Cardiac fibroblast (primary cell): ENCODE data around the gene IL5.
"Not testable (repeated sequence)": the region's sequence is repeated elsewhere in the genome, so short reads cannot be mapped to it uniquely, and the experiment has no call there.

Source experiments
- DNase-seq, 2 donors: peaks; one replicate each; pipeline versions ENCODE4 v3.0.0 to v3.0.0-alpha.2; 2010; ENCODE audit warnings: low read depth in 2 of 2
- H3K4me3 ChIP-seq, 2 donors: replicated peaks in 1 of 2; 1 replicate in 1 of 2; 2 replicates in 1 of 2; pipeline ENCODE4 v1.5.1; 2011; ENCODE audit warnings: low read depth in 2 of 2, low read length in 2 of 2, mild to moderate bottlenecking in 2 of 2, moderate library complexity in 1 of 2
- TF ChIP-seq, protein P1 (sequence below): IDR thresholded peaks from one replicate; pipeline ENCODE4 v1.5.1; 2011; ENCODE audit warnings: low read depth, mild to moderate bottlenecking, low read length, inconsistent platforms

IL5 gene

GRCh38 chr5:132528866-132529634, 14.3 kb downstream of the IL5 start:
- H3K4me3 ChIP-seq: no peak overlapping the region
- TF ChIP-seq, protein P1, sequence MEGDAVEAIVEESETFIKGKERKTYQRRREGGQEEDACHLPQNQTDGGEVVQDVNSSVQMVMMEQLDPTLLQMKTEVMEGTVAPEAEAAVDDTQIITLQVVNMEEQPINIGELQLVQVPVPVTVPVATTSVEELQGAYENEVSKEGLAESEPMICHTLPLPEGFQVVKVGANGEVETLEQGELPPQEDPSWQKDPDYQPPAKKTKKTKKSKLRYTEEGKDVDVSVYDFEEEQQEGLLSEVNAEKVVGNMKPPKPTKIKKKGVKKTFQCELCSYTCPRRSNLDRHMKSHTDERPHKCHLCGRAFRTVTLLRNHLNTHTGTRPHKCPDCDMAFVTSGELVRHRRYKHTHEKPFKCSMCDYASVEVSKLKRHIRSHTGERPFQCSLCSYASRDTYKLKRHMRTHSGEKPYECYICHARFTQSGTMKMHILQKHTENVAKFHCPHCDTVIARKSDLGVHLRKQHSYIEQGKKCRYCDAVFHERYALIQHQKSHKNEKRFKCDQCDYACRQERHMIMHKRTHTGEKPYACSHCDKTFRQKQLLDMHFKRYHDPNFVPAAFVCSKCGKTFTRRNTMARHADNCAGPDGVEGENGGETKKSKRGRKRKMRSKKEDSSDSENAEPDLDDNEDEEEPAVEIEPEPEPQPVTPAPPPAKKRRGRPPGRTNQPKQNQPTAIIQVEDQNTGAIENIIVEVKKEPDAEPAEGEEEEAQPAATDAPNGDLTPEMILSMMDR: no peak
- no peak for DNase-seq

GRCh38 chr5:132528021-132528420, 15.3 kb downstream of the IL5 start:
- no peak overlapping the region for H3K4me3 ChIP-seq
- TF ChIP-seq, protein P1: no peak
- no peak for DNase-seq

- DNase-seq: peak in 1 of 2 donors; percentile 21
- TF ChIP-seq, protein P1: no peak
Measured at GRCh38 chr5:132526974-132527564, 16.3 kb downstream of the IL5 start.

DNA sequence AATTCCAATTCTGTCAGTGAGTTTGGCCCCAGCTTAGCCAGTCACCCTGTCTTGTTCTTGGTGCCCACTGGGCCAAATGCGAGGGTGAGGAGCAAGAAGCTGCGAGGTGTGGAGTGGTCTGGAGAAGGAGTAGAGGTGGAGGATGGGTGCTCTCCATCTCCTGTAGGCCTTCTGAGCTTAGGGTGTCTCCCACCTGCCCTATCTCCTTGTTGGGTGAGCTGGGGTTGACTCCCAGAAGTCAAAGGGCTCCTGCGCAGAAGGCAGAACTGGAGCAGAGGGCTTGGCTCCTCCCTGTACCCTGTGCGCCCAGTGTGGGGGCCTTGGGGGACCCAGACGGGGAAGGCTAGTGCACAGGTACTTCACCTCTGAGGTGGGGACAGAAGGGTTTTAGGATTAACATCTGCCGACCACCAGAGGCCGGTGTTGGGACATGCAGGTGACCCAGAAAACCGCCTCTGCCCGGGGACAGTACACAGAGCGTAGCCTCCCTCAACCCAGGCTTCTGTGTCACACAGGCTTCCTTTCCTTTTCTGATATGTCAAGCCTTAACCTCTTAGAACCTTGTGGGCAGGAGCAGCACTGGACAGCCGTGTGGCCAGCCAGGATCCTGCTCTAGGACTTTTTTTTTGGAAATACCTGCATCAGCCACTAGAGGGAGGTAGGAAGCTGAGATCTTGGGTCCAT, 16.9 kb downstream of the IL5 start:
- TF ChIP-seq, protein P1: peak; percentile 74
- no peak overlapping the region for H3K4me3 ChIP-seq
- DNase-seq: peak; percentile 69 to 72

More at GRCh38 chr5:132526974-132527564, 16.3 kb downstream of the IL5 start:
- no peak overlapping the region for H3K4me3 ChIP-seq

DNA sequence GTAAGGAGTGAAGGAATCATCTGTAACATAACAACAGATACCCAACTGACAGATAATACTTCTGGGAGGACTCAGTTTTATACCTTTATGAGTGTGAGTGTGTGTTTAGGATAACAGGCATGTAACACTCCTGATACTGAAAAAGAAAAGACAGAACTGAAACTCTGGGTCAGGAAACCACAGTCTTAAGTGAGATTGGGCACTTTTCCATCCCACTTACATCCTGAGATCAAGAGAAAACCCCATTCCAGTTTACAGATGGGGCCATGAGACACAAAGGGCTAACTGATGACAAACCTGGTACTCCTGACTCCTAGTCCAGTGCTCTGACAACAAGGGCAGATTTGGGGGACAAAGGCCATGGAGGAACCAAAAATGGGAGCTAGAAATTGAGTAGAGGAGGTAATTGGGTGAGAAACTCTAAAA, 18.0 kb downstream of the IL5 start:
- TF ChIP-seq, protein P1: no peak
- no peak for DNase-seq
- no peak overlapping the region for H3K4me3 ChIP-seq

GRCh38 chr5:132524877-132525276, 18.4 kb downstream of the IL5 start:
- not testable (repeated sequence) for DNase-seq, H3K4me3 ChIP-seq

DNA sequence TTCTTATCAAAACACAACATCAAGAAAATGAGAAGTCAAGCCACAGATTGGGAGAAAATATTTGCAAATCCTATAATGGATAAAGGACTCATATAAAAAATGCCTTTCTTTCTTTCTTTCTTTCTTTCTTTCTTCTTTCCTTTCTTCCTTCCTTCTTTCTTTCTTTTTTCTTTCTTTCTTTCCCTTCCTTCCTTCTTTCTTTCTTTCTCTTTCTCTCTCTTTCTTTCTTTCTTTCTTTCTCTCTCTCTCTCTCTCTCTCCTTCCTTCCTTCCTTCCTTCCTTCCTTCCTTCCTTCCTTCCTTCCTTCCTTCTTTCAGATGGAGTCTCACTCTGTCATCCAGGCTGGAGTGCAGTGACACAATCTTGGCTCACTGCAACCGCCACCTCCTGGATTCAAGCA, 21.3 kb downstream of the IL5 start:
- H3K4me3 ChIP-seq, DNase-seq: not testable (repeated sequence)

DNA sequence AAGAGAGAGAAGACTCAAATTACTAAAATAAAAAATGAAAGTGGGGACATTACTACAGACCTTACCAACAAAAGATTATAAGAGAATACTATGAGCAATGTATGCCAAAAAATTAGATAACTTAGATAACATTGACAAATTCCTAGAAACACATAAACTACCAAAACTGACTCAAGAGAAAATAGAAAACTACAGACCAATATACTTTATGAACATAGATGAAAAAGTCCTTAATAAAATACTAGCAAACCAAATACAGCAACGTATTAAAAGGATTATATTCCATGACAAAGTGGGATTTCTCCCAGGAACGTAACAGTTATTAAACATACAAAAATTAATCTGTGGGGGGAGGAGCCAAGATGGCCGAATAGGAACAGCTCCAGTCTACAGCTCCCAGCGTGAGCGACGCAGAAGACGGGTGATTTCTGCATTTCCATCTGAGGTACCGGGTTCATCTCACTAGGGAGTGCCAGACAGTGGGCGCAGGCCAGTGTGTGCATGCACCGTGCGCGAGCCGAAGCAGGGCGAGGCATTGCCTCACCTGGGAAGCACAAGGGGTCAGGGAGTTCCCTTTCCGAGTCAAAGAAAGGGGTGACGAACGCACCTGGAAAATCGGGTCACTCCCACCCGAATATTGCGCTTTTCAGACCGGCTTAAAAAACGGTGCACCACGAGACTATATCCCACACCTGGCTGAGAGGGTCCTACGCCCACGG, 29.5 kb downstream of the IL5 start:
- not testable (repeated sequence) for H3K4me3 ChIP-seq, DNase-seq
